ENCODE measurements around the gene MAB21L2.

The MAB21L2 gene

DNA sequence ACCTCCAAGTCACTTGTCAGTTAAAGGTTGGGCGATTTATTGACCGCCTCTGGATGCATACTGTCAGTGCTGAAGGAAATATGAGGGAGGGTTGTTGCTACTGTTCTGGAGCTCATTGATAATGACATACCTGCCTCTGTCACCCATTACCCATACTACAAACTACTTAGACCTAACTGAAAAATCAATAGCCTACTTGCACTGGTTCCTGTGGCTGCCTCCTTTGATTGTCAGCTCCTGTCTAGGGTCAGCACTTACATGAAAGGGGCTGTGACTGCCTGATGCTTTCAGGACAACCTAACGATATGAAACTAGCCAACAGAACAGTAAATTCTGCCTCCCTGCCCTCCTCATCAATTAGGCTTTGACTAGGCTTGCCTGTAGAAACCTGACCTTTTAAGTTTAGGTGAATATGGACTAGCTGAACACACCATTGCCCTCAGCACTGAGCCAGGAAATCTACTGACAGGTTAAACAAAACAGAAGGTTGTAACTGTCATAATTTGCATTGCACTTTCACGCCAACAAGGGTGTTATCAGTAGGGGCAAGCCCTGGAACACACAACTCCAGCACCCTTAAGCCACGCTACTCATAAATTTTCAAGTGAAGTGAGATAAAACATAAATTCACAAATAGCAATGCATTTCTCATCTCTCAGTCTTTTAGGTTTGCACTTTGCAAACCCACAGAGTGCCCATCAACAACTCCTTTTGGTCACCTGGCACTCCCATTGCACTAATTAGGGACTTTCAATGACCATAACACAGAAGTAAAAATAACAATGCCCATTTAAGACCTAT is 9.0 kb upstream of the MAB21L2 start:
- Histone ChIP-seq H3K9me2 (ENCODE audit: low read depth, low read length) (no peaks in the 10 kb centered on the region), H3K27ac (ENCODE audit: low read depth, low read length, poor library complexity, severe bottlenecking) (peak overlapping the region; percentile 66), H3K4me2 (ENCODE audit: low read length) (peak overlapping the region; percentile 16; the same call in 1 of the 2 replicates), H3K9me3 (ENCODE audit: low read length) (no peaks in the 10 kb centered on the region), H4K20me1 (ENCODE audit: insufficient read depth, low read length) (no peaks in the 10 kb centered on the region), H3K27me3 (ENCODE audit: insufficient read depth, low read length) (no peaks in the 10 kb centered on the region), H3K36me3 (ENCODE audit: insufficient read depth, low read length) (no peaks in the 10 kb centered on the region), H3K79me2 (ENCODE audit: insufficient read depth, low read length) (no peaks in the 10 kb centered on the region), H3K4me1 (ENCODE audit: insufficient read depth, low read length, severe bottlenecking) (peaks cover 20% of the 10 kb centered on the region), H3F3A (ENCODE audit: insufficient read depth, low read length) (no peaks in the 10 kb centered on the region), H3K9ac (ENCODE audit: low read length) (no peak overlapping the region), H2AFZ (ENCODE audit: low read length) (no peak overlapping the region), H3K4me3 (ENCODE audit: low read depth, low read length, poor library complexity, severe bottlenecking) (peak overlapping the region; percentile 6)
- TF ChIP-seq EZH2 (IDR thresholded peaks at IDR 0.05; ENCODE audit: borderline replicate concordance, low read length) (no peak), CTCF (IDR thresholded peaks at IDR 0.05; ENCODE audit: low read length) (no peak)

DNA sequence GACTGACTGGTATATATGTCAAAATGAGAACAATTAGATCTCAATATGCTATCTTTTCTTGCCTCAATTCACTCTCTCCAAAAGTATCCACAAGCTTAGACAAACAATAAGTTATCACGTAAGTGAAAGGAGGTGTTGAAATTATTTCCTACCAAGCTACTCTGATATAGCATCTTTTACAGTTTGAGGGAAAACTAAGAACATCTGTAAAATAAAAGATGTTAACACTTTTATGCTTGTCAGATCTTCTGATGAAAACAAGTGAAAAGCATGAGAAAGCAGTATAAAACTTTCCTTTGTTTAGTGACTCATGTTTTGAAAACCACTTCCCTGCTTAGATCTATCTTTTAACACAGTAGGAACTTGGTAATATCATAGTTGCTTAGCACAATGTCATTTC is 8.4 kb upstream of the MAB21L2 start:
- TF ChIP-seq CTCF (IDR thresholded peaks at IDR 0.05; ENCODE audit: low read length) (no peak), EZH2 (IDR thresholded peaks at IDR 0.05; ENCODE audit: borderline replicate concordance, low read length) (no peak)
- Histone ChIP-seq H3K4me3 (ENCODE audit: low read depth, low read length, poor library complexity, severe bottlenecking) (no peak overlapping the region), H3K36me3 (ENCODE audit: insufficient read depth, low read length) (no peaks in the 10 kb centered on the region), H3F3A (ENCODE audit: insufficient read depth, low read length) (no peaks in the 10 kb centered on the region), H3K4me1 (ENCODE audit: insufficient read depth, low read length, severe bottlenecking) (peaks cover 20% of the 10 kb centered on the region), H3K79me2 (ENCODE audit: insufficient read depth, low read length) (no peaks in the 10 kb centered on the region), H4K20me1 (ENCODE audit: insufficient read depth, low read length) (no peaks in the 10 kb centered on the region), H3K9me3 (ENCODE audit: low read length) (no peaks in the 10 kb centered on the region), H3K9me2 (ENCODE audit: low read depth, low read length) (no peaks in the 10 kb centered on the region), H3K27me3 (ENCODE audit: insufficient read depth, low read length) (no peaks in the 10 kb centered on the region), H3K27ac (ENCODE audit: low read depth, low read length, poor library complexity, severe bottlenecking) (peak overlapping the region; percentile 66), H3K4me2 (ENCODE audit: low read length) (peak overlapping the region; percentile 16; the same call in 1 of the 2 replicates), H2AFZ (ENCODE audit: low read length) (no peak overlapping the region), H3K9ac (ENCODE audit: low read length) (no peak overlapping the region)

GRCh38 chr4:150574678-150575077 is 7.3 kb upstream of the MAB21L2 start:
- Histone ChIP-seq H3K9me2 (ENCODE audit: low read depth, low read length) (no peaks in the 10 kb centered on the region), H3K9me3 (ENCODE audit: low read length) (no peaks in the 10 kb centered on the region), H3K79me2 (ENCODE audit: insufficient read depth, low read length) (no peaks in the 10 kb centered on the region), H3K27me3 (ENCODE audit: insufficient read depth, low read length) (no peaks in the 10 kb centered on the region), H3K4me1 (ENCODE audit: insufficient read depth, low read length, severe bottlenecking) (peaks cover 20% of the 10 kb centered on the region), H3K4me2 (ENCODE audit: low read length) (no peak overlapping the region), H4K20me1 (ENCODE audit: insufficient read depth, low read length) (no peaks in the 10 kb centered on the region), H3K27ac (ENCODE audit: low read depth, low read length, poor library complexity, severe bottlenecking) (no peak overlapping the region), H3K4me3 (ENCODE audit: low read depth, low read length, poor library complexity, severe bottlenecking) (no peak overlapping the region), H3K36me3 (ENCODE audit: insufficient read depth, low read length) (no peaks in the 10 kb centered on the region), H3K9ac (ENCODE audit: low read length) (no peak overlapping the region), H2AFZ (ENCODE audit: low read length) (no peak overlapping the region), H3F3A (ENCODE audit: insufficient read depth, low read length) (no peaks in the 10 kb centered on the region)
- TF ChIP-seq EZH2 (IDR thresholded peaks at IDR 0.05; ENCODE audit: borderline replicate concordance, low read length) (no peak), CTCF (IDR thresholded peaks at IDR 0.05; ENCODE audit: low read length) (no peak)
